Activated effector memory CD4-positive, alpha-beta T cell treated with Interleukin-2 at 50 U/mL for 16 hours (primary cell): ENCODE results near the gene DNMT1.

Experiments
- DNase-seq: peaks from one replicate; pipeline ENCODE4 v3.0.0-alpha.2; 2020

DNMT1 gene

GRCh38 chr19:10112895-10113591 lies 81.7 kb downstream of the DNMT1 start:
- DNase-seq: peak; percentile 58

- peak; percentile 16 for DNase-seq
Measured at GRCh38 chr19:10112037-10112761, 82.6 kb downstream of the DNMT1 start.

GRCh38 chr19:10111405-10111811 lies 83.3 kb downstream of the DNMT1 start, which contains the start of gene P2RY11:
TSS of gene P2RY11 (plus strand) at chr19:10111693. CDS start at chr19:10111722, 29 bp downstream.
- DNase-seq: peak; percentile 7

- no peak for DNase-seq
Measured at GRCh38 chr19:10110972-10111317, 83.8 kb downstream of the DNMT1 start.

GRCh38 chr19:10110076-10110971 lies 84.4 kb downstream of the DNMT1 start:
- no peak for DNase-seq

- no peak for DNase-seq
Measured at GRCh38 chr19:10109528-10109927, 85.2 kb downstream of the DNMT1 start.

GRCh38 chr19:10107817-10108367 lies 86.9 kb downstream of the DNMT1 start:
- no peak for DNase-seq

- DNase-seq: no peak
Measured at GRCh38 chr19:10107254-10107653, 87.5 kb downstream of the DNMT1 start.

- DNase-seq: peak; percentile 95
Measured at GRCh38 chr19:10106100-10106936, 88.4 kb downstream of the DNMT1 start, which contains the start of gene PPAN. TSS of gene PPAN (plus strand) at chr19:10106362. CDS start at chr19:10106395, 33 bp downstream.

GRCh38 chr19:10105509-10106099 lies 89.1 kb downstream of the DNMT1 start:
- no peak for DNase-seq

- peak; percentile 70 for DNase-seq
Measured at GRCh38 chr19:10104665-10105508, 89.9 kb downstream of the DNMT1 start.

- no peak for DNase-seq
Measured at GRCh38 chr19:10104130-10104513, 90.6 kb downstream of the DNMT1 start.

GRCh38 chr19:10102787-10103236 lies 91.9 kb downstream of the DNMT1 start:
- no peak for DNase-seq

GRCh38 chr19:10100163-10100785 lies 94.5 kb downstream of the DNMT1 start:
- no peak for DNase-seq

- DNase-seq: no peak
Measured at GRCh38 chr19:10096615-10096963, 98.2 kb downstream of the DNMT1 start.

GRCh38 chr19:10095948-10096614 lies 98.7 kb downstream of the DNMT1 start:
- DNase-seq: peak; percentile 87

GRCh38 chr19:10095622-10095947 lies 99.2 kb downstream of the DNMT1 start:
- no peak for DNase-seq

- DNase-seq: no peak
Measured at GRCh38 chr19:10093295-10094186, 101.2 kb downstream of the DNMT1 start.
